Measurements from ENCODE around the gene HTR6.

Gene HTR6

GRCh38 chr1:19689085-19689757, 24.5 kb downstream of the HTR6 start:
- DNase-seq: no peak

- DNase-seq: no peak
These were observed 25.2 kb downstream of the HTR6 start for GRCh38 chr1:19689856-19690255.

GRCh38 chr1:19690342-19690741, 25.7 kb downstream of the HTR6 start:
- DNase-seq: no peak

- no peak for DNase-seq
These were observed 29.6 kb downstream of the HTR6 start for GRCh38 chr1:19694298-19694697.

GRCh38 chr1:19695772-19696171, 31.1 kb downstream of the HTR6 start:
- DNase-seq: no peak

- DNase-seq: no peak
These were observed 32.1 kb downstream of the HTR6 start for GRCh38 chr1:19696820-19697219.

GRCh38 chr1:19698181-19698580, 33.5 kb downstream of the HTR6 start:
- DNase-seq: no peak

- no peak for DNase-seq
These were observed 35.6 kb downstream of the HTR6 start for GRCh38 chr1:19700079-19700777.

GRCh38 chr1:19703280-19703679, 38.6 kb downstream of the HTR6 start:
- no peak for DNase-seq

- DNase-seq: peak in 12 of 14 donors; percentile 4 to 60 (median 34)
These were observed 39.8 kb downstream of the HTR6 start for GRCh38 chr1:19704247-19705113.

GRCh38 chr1:19705464-19705863, 40.8 kb downstream of the HTR6 start:
- DNase-seq: no peak

GRCh38 chr1:19706136-19706535, 41.5 kb downstream of the HTR6 start:
- DNase-seq: no peak

- DNase-seq: no peak
These were observed 44.0 kb downstream of the HTR6 start for GRCh38 chr1:19708567-19709110.

GRCh38 chr1:19709260-19709793, 44.7 kb downstream of the HTR6 start:
- DNase-seq: no peak

- no peak for DNase-seq
These were observed 46.3 kb downstream of the HTR6 start for GRCh38 chr1:19710825-19711611.

- no peak for DNase-seq
These were observed 48.3 kb downstream of the HTR6 start for GRCh38 chr1:19712928-19713327.

- peak in 11 of 14 donors; percentile 7 to 56 (median 27) for DNase-seq
These were observed 50.9 kb downstream of the HTR6 start for GRCh38 chr1:19715334-19716203.

GRCh38 chr1:19717467-19717866, 52.8 kb downstream of the HTR6 start:
- DNase-seq: peak in 2 of 14 donors; percentile 1 to 48

- DNase-seq: no peak
These were observed 55.5 kb downstream of the HTR6 start for GRCh38 chr1:19720174-19720573.

- DNase-seq: no peak
These were observed 56.3 kb downstream of the HTR6 start for GRCh38 chr1:19720973-19721372.

- DNase-seq: no peak
These were observed 59.2 kb downstream of the HTR6 start for GRCh38 chr1:19723874-19724273.
